Right atrium auricular region (tissue), 2 donors: ENCODE data around the gene USP44. TPM values are rescaled to one million over a fixed set of nuclear protein-coding genes. Genes with fewer than 3 reads are reported as not detected.

Experiments used
- DNase-seq: peaks from one replicate; pipeline ENCODE4 v3.0.0-alpha.2; 2019; ENCODE audit warnings: low spot score
- H3K27ac ChIP-seq, 2 donors: fragments of 200-600 bp; sonication (generic); 1 replicate in 1 of 2; 2 replicates in 1 of 2; pipeline ENCODE4 v1.5.1; 2016 to 2019
- H3K27me3 ChIP-seq, 2 donors: fragments of 200-600 bp; sonication (generic); one replicate each; pipeline versions ENCODE4 v1.5.1 to v1.6.0; 2017 to 2019
- H3K36me3 ChIP-seq: fragments of 200-600 bp; sonication (generic); one replicate; pipeline ENCODE4 v1.5.1; 2016
- H3K4me1 ChIP-seq, 2 donors: fragments of 200-600 bp; sonication (generic); one replicate each; pipeline versions ENCODE4 v1.5.1 to v1.6.0; 2017 to 2019
- H3K4me3 ChIP-seq, 2 donors: fragments of 200-600 bp; sonication (generic); 1 replicate in 1 of 2; 2 replicates in 1 of 2; pipeline ENCODE4 v1.5.1; 2017 to 2019; ENCODE audit warnings: mild to moderate bottlenecking in 1 of 2, moderate library complexity in 1 of 2
- H3K9me3 ChIP-seq, 2 donors: fragments of 200-600 bp; sonication (generic); one replicate each; pipeline ENCODE4 v1.5.1; 2019
- CTCF ChIP-seq, 2 donors: fragments of 200-600 bp; sonication (generic); IDR thresholded peaks; one replicate each; pipeline ENCODE4 v1.5.1; 2019; ENCODE audit warnings: antibody characterized with exemption in 2 of 2
- total RNA-seq, 2 donors: library from RNA; depleted of rRNA; stranded (reverse); fragments of >200 nt; gene quantifications; one replicate each; pipeline ENCODE4 v1.1.0, GENCODE V29; 2016

The USP44 gene
- total RNA-seq, 2 donors from 2014 or later, result 1.4 to 1.9 TPM

- H3K36me3 ChIP-seq, result peaks cover 55% of the 10 kb centered on the region
- TF ChIP-seq CTCF (IDR thresholded peaks at IDR 0.05), result no peak
- H3K4me1 ChIP-seq, result no peaks in the 10 kb centered on the region
- no peak overlapping the region for H3K4me3 ChIP-seq
- no peaks in the 10 kb centered on the region for H3K9me3 ChIP-seq
- H3K27me3 ChIP-seq, result no peaks in the 10 kb centered on the region
- no peak overlapping the region for H3K27ac ChIP-seq
- no peak for DNase-seq
Observed at GRCh38 chr12:95515197-95515596, 36.1 kb downstream of the USP44 start.

GRCh38 chr12:95513599-95513998 lies 37.7 kb downstream of the USP44 start:
- Histone ChIP-seq H3K9me3 (no peaks in the 10 kb centered on the region), H3K4me1 (no peaks in the 10 kb centered on the region), H3K27me3 (no peaks in the 10 kb centered on the region), H3K27ac (no peak overlapping the region), H3K4me3 (no peak overlapping the region), H3K36me3 (peaks cover 58% of the 10 kb centered on the region)
- no peak for DNase-seq
- no peak for TF ChIP-seq CTCF (IDR thresholded peaks at IDR 0.05)

- Histone ChIP-seq H3K9me3 (no peaks in the 10 kb centered on the region), H3K4me1 (no peaks in the 10 kb centered on the region), H3K36me3 (peaks cover 60% of the 10 kb centered on the region), H3K27ac (no peak overlapping the region), H3K4me3 (no peak overlapping the region), H3K27me3 (no peaks in the 10 kb centered on the region)
- DNase-seq, result no peak
- no peak for TF ChIP-seq CTCF (IDR thresholded peaks at IDR 0.05)
Observed at GRCh38 chr12:95511977-95512376, 39.3 kb downstream of the USP44 start.

- Histone ChIP-seq H3K9me3 (no peaks in the 10 kb centered on the region), H3K4me3 (no peak overlapping the region), H3K36me3 (peaks cover 65% of the 10 kb centered on the region), H3K27ac (no peak overlapping the region), H3K27me3 (no peaks in the 10 kb centered on the region), H3K4me1 (no peaks in the 10 kb centered on the region)
- no peak for DNase-seq
- TF ChIP-seq CTCF (IDR thresholded peaks at IDR 0.05), result no peak
Observed at GRCh38 chr12:95509300-95509699, 42.0 kb downstream of the USP44 start.

GRCh38 chr12:95506707-95507523 lies 44.4 kb downstream of the USP44 start:
- Histone ChIP-seq H3K4me3 (no peak overlapping the region), H3K27ac (no peak overlapping the region), H3K4me1 (no peaks in the 10 kb centered on the region), H3K27me3 (no peaks in the 10 kb centered on the region), H3K9me3 (no peaks in the 10 kb centered on the region), H3K36me3 (peaks cover 50% of the 10 kb centered on the region)
- TF ChIP-seq CTCF (IDR thresholded peaks at IDR 0.05), result no peak
- DNase-seq, result no peak

- no peak for TF ChIP-seq CTCF (IDR thresholded peaks at IDR 0.05)
- Histone ChIP-seq H3K27ac (no peak overlapping the region), H3K4me3 (no peak overlapping the region), H3K36me3 (peaks cover 36% of the 10 kb centered on the region), H3K4me1 (no peaks in the 10 kb centered on the region), H3K9me3 (no peaks in the 10 kb centered on the region), H3K27me3 (no peaks in the 10 kb centered on the region)
- DNase-seq, result no peak
Observed at GRCh38 chr12:95505039-95505438, 46.2 kb downstream of the USP44 start.
